NCI-H1436 (cell line): ENCODE measurements around the gene RTP5.

ENCODE experiments used
- DNase-seq: peaks from one replicate; lab custom pipeline; 2025; lab: John Stamatoyannopoulos, UW

Gene RTP5

GRCh38 chr2:241857572-241858121 is 11.9 kb upstream of the RTP5 start:
- no peak for DNase-seq

- DNase-seq = no peak
Measured at GRCh38 chr2:241858206-241859016, 11.1 kb upstream of the RTP5 start, which contains the start of gene PDCD1. PDCD1 (minus strand) TSS chr2:241858894; CDS start chr2:241858838, 56 bp downstream.

- no peak for DNase-seq
Measured at GRCh38 chr2:241859017-241859435, 10.5 kb upstream of the RTP5 start.

- DNase-seq = peak; percentile 12
Measured at GRCh38 chr2:241859436-241860183, 9.9 kb upstream of the RTP5 start.

- no peak for DNase-seq
Measured at GRCh38 chr2:241860184-241861078, 9.1 kb upstream of the RTP5 start.

GRCh38 chr2:241861264-241861663 is 8.3 kb upstream of the RTP5 start:
- DNase-seq = no peak

GRCh38 chr2:241862093-241862492 is 7.4 kb upstream of the RTP5 start:
- no peak for DNase-seq

GRCh38 chr2:241862775-241863535 is 6.6 kb upstream of the RTP5 start:
- DNase-seq = no peak

GRCh38 chr2:241863536-241863954 is 6.0 kb upstream of the RTP5 start:
- peak; percentile 24 for DNase-seq

GRCh38 chr2:241864168-241864849 is 5.2 kb upstream of the RTP5 start:
- no peak for DNase-seq

- no peak for DNase-seq
Measured at GRCh38 chr2:241864850-241865213, 4.7 kb upstream of the RTP5 start.

- DNase-seq = no peak
Measured at GRCh38 chr2:241865416-241865956, 4.0 kb upstream of the RTP5 start.

- peak; percentile 10 for DNase-seq
Measured at GRCh38 chr2:241865957-241866789, 3.4 kb upstream of the RTP5 start.

- DNase-seq = no peak
Measured at GRCh38 chr2:241866790-241867645, 2.5 kb upstream of the RTP5 start.

GRCh38 chr2:241867776-241868420 is 1.6 kb upstream of the RTP5 start:
- no peak for DNase-seq

GRCh38 chr2:241868661-241869081 is 858 bp upstream of the RTP5 start:
- DNase-seq = no peak

GRCh38 chr2:241870081-241870541 is 582 bp downstream of the RTP5 start:
- DNase-seq = no peak
